Muscle of back (tissue), 13 donors: ENCODE data around the gene XYLT1. TPM values are rescaled to one million over a fixed set of nuclear protein-coding genes. Genes with fewer than 3 reads are reported as not detected.
A peak's percentile ranks its signal among the peaks of the same experiment; 100 is the strongest.
"Not testable (repeated sequence)": the region's sequence is repeated elsewhere in the genome, so short reads cannot be mapped to it uniquely, and the experiment has no call there.

Experiments used
- DNase-seq, 3 donors: peaks; one replicate each; pipeline versions ENCODE4 v3.0.0 to v3.0.0-alpha.2; 2013
- long read RNA-seq, 9 donors: transcript quantifications; one replicate each; lab custom pipeline, GENCODE V29; 2026
- polyA plus RNA-seq, 10 donors: library from polyadenylated mRNA; unstranded; fragments of 120-200 nt; gene quantifications; one replicate each; pipeline ENCODE4 v1.2.1, GENCODE V29; 2013; ENCODE audit not compliant: insufficient read length in 10 of 10

The XYLT1 gene
- 1 to 10 TPM; 3.9 to 8.5 (median 6.4) TPM for polyA plus RNA-seq
- long read RNA-seq, donor 1, result 0 reads
- long read RNA-seq, donor 2, result 0 reads
- long read RNA-seq, donor 3, result 0 reads
- long read RNA-seq, donor 4, full-length matches to known transcripts, result 1 of 1 reads
- long read RNA-seq, donor 4, partial matches to known transcripts, result 0 of 1 reads
- long read RNA-seq, donor 4, other reads (novel, unspliced or antisense), result 0 of 1 reads
- long read RNA-seq, donor 5, result 0 reads
- long read RNA-seq, donor 6, result 0 reads
- long read RNA-seq, donor 7, result 0 reads
- long read RNA-seq, donor 8, result 0 reads
- long read RNA-seq, donor 9, result 0 reads

GRCh38 chr16:17470908-17471718, at the start of gene XYLT1:
TSS of gene XYLT1 (minus strand) at chr16:17470960. CDS start at chr16:17470796, 164 bp downstream.
- DNase-seq, result peak; percentile 66 to 94 (median 78)

- peak in 2 of 3 donors; percentile 40 to 64 for DNase-seq
These were observed 49.4 kb upstream of the XYLT1 start for GRCh38 chr16:17520111-17520510.

- peak; percentile 71 to 86 (median 73) for DNase-seq
These were observed 48.6 kb upstream of the XYLT1 start for GRCh38 chr16:17519101-17519955.

- DNase-seq, result peak in 2 of 3 donors; percentile 10 to 68
These were observed 47.7 kb upstream of the XYLT1 start for GRCh38 chr16:17518441-17518840.

- peak in 1 of 3 donors; percentile 88 for DNase-seq
These were observed 44.9 kb upstream of the XYLT1 start for GRCh38 chr16:17515421-17516210.

GRCh38 chr16:17512636-17513220, 42.0 kb upstream of the XYLT1 start:
- DNase-seq, result peak in 1 of 3 donors; percentile 54

GRCh38 chr16:17511340-17511739, 40.6 kb upstream of the XYLT1 start:
- DNase-seq, result peak; percentile 77 to 89 (median 88)

GRCh38 chr16:17510567-17510966, 39.8 kb upstream of the XYLT1 start:
- peak in 1 of 3 donors; percentile 85 for DNase-seq

GRCh38 chr16:17509194-17509593, 38.4 kb upstream of the XYLT1 start:
- DNase-seq, result no peak

- DNase-seq, result no peak
These were observed 37.5 kb upstream of the XYLT1 start for GRCh38 chr16:17508303-17508702.

GRCh38 chr16:17507516-17507915, 36.8 kb upstream of the XYLT1 start:
- DNase-seq, result not testable (repeated sequence)

- DNase-seq, result not testable (repeated sequence)
These were observed 35.1 kb upstream of the XYLT1 start for GRCh38 chr16:17505828-17506227.

- DNase-seq, result peak in 1 of 3 donors; percentile 30
These were observed 33.3 kb upstream of the XYLT1 start for GRCh38 chr16:17504050-17504449.

GRCh38 chr16:17503331-17503730, 32.6 kb upstream of the XYLT1 start:
- DNase-seq, result no peak

GRCh38 chr16:17501321-17501720, 30.6 kb upstream of the XYLT1 start:
- no peak for DNase-seq

GRCh38 chr16:17499223-17499902, 28.6 kb upstream of the XYLT1 start:
- peak in 1 of 3 donors; percentile 9 for DNase-seq

GRCh38 chr16:17497648-17498047, 26.9 kb upstream of the XYLT1 start:
- peak in 1 of 3 donors; percentile 50 for DNase-seq

GRCh38 chr16:17496891-17497290, 26.1 kb upstream of the XYLT1 start:
- DNase-seq, result no peak

- no peak for DNase-seq
These were observed 22.3 kb upstream of the XYLT1 start for GRCh38 chr16:17493012-17493411.

- no peak for DNase-seq
These were observed 20.4 kb upstream of the XYLT1 start for GRCh38 chr16:17491140-17491662.
